ENCODE measurements around the gene PDE9A. TPM values are rescaled to one million over a fixed set of nuclear protein-coding genes. Genes with fewer than 3 reads are reported as not detected.

The PDE9A gene
- total RNA-seq, 4 donors from 2014 or later = 92.4 to 478 (median 444) TPM

DNA sequence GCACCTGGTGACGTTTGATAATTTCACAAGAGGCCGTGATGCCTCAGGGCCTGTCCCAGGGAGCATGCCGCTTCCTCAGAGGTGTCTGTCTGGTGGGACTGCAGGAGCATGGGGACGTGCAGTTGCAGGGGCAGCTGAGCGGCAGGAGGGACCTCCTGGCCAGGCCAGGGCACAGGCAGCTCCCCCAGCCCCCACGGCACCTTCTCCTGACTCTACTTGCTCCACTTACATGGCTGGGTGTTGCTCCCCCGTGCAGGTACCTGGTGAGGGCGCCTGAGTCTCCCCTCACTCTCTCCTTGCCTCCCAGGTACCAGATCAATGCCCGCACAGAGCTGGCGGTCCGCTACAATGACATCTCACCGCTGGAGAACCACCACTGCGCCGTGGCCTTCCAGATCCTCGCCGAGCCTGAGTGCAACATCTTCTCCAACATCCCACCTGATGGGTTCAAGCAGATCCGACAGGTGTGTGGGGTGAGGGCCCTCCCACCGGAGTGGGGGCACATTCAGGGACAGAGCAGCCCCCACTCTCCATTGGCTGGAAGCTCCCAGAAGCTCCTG lies 108.4 kb downstream of the PDE9A start:
- H3K36me3 ChIP-seq = peaks cover 0 to 95% (median 0%) of the 10 kb centered on the region in 3 donors

DNA sequence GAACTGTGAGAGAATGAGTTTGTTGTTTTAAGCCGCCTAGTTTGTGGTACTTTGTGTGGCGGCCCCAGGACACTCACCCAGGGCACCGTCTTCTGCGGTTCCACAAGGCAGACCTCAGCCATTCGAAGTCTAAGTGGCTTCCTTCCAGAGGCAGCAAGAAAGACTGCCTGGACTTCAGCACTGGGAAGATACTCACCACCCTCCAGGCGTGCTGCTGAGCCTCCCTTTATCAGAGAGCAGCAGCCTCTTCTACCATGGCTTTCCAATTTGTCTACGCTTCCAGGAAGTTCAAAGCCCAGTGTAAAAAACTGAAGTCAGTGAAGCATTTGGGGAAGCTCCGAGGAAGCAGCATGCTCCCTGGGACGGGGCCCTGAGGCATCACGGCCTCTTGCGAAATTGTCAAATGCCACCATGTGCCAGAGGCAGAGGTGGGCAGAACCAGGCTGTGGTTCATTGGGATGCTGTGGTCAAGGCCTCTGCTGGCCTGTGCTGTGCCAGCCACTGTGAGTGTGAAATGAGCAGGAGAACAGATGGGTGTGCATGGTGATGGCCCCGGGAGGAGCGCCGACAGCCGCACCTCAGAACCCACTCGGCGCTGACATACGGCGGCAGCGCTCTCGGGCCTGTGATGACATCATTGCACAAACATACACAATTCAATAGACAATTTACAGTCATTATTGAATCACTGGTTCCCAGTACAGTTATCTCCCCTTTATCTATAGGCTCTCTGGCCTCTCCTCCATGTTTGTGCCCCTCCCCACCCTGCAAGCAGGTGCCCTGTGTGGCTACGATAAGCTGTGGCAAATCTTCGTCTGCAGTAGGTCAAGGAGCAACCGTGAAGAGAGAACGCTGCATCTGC lies 110.4 kb downstream of the PDE9A start:
- Histone ChIP-seq H3K4me3 (no peak overlapping the region), H3K4me1 (peaks cover 0 to 16% (median 0%) of the 10 kb centered on the region in 4 donors), H3K36me3 (peaks cover 0 to 95% (median 0%) of the 10 kb centered on the region in 3 donors), H3K27ac (no peak overlapping the region), H3K27me3 (no peaks in the 10 kb centered on the region), H3K9me3 (no peaks in the 10 kb centered on the region)
- DNase-seq = peak in 1 of 3 donors; percentile 37
- no peak for TF ChIP-seq POLR2A (IDR thresholded peaks at IDR 0.05)
- TF ChIP-seq, protein P1, sequence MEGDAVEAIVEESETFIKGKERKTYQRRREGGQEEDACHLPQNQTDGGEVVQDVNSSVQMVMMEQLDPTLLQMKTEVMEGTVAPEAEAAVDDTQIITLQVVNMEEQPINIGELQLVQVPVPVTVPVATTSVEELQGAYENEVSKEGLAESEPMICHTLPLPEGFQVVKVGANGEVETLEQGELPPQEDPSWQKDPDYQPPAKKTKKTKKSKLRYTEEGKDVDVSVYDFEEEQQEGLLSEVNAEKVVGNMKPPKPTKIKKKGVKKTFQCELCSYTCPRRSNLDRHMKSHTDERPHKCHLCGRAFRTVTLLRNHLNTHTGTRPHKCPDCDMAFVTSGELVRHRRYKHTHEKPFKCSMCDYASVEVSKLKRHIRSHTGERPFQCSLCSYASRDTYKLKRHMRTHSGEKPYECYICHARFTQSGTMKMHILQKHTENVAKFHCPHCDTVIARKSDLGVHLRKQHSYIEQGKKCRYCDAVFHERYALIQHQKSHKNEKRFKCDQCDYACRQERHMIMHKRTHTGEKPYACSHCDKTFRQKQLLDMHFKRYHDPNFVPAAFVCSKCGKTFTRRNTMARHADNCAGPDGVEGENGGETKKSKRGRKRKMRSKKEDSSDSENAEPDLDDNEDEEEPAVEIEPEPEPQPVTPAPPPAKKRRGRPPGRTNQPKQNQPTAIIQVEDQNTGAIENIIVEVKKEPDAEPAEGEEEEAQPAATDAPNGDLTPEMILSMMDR (IDR thresholded peaks at IDR 0.05) = no peak

More for the DNA sequence above, 108.4 kb downstream of the PDE9A start:
- no peaks in the 10 kb centered on the region for H3K9me3 ChIP-seq
- peak overlapping the region in 1 of 4 donors; percentile 29 for H3K27ac ChIP-seq
- no peak overlapping the region for H3K4me3 ChIP-seq
- H3K4me1 ChIP-seq = peaks cover 0 to 16% (median 0%) of the 10 kb centered on the region in 4 donors
- no peaks in the 10 kb centered on the region for H3K27me3 ChIP-seq
- TF ChIP-seq POLR2A (IDR thresholded peaks at IDR 0.05) = no peak
- TF ChIP-seq, protein P1 (IDR thresholded peaks at IDR 0.05) = no peak
- DNase-seq = peak in 1 of 3 donors; percentile 38

DNA sequence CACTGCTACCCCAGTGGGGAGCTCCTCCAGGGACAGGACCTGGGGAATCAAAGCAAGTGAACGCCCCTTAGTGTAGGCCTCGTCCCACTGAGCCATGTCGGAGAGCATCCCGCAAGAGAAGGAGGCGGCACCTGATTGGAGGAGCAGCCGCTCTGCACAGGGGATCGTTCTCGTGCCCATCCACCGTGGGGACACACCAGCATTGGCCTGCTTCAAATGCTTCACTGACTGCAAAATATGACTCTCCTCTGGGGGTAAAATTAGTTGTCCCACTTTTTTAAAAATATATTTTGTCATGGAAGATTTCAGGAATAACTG lies 111.0 kb downstream of the PDE9A start:
- H3K36me3 ChIP-seq = peaks cover 0 to 96% (median 0%) of the 10 kb centered on the region in 3 donors

DNA sequence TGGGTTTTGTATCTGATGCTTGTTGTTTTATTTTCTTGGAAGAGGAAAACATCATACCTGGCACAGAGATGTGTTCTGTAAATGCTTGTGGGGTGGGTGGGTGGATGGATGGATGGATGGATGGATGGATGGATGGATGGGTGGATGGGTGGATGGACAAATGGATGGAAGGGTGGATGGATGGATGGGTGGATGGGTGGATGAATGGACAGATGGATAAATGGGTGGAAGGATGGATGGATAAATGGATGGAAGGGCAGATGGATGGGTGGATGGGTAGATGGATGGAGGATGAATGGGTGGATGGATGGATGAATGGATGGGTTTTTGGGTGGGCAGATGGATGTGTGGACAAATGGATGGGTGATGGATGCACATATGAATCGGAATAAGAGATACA lies 111.5 kb downstream of the PDE9A start:
- Histone ChIP-seq H3K27me3 (no peaks in the 10 kb centered on the region), H3K9me3 (no peaks in the 10 kb centered on the region), H3K4me3 (no peak overlapping the region), H3K36me3 (peaks cover 0 to 100% (median 0%) of the 10 kb centered on the region in 3 donors), H3K27ac (no peak overlapping the region), H3K4me1 (peaks cover 0 to 15% (median 0%) of the 10 kb centered on the region in 4 donors)
- DNase-seq = no peak
- TF ChIP-seq, protein P1 (IDR thresholded peaks at IDR 0.05) = no peak
- no peak for TF ChIP-seq POLR2A (IDR thresholded peaks at IDR 0.05)

More for the DNA sequence above, 111.0 kb downstream of the PDE9A start:
- Histone ChIP-seq H3K9me3 (no peaks in the 10 kb centered on the region), H3K27ac (no peak overlapping the region), H3K4me1 (peaks cover 0 to 16% (median 0%) of the 10 kb centered on the region in 4 donors), H3K4me3 (no peak overlapping the region), H3K27me3 (no peaks in the 10 kb centered on the region)
- DNase-seq = peak in 1 of 3 donors; percentile 31
- no peak for TF ChIP-seq POLR2A (IDR thresholded peaks at IDR 0.05)
- TF ChIP-seq, protein P1 (IDR thresholded peaks at IDR 0.05) = no peak

DNA sequence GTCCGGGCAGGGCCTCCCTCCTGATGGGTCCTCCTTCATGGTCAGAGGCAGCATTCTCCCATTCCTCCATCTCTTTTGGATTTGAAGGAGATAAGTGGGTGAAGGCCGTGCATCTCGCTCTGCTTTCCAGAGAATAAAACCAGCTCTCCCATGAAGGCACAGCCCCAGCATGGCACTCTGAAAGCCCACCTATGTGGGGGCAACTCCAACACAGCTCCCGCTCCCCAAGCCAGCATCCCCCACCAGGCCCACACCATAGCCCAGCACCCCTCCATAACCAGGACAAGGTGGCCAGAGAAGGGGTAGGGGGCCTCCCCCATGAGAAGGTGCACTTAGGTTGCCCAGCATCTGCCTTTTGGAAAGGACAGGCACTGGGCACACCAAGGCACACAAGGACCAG lies 112.2 kb downstream of the PDE9A start:
- no peak overlapping the region for H3K4me3 ChIP-seq
- no peaks in the 10 kb centered on the region for H3K9me3 ChIP-seq
- H3K27ac ChIP-seq = no peak overlapping the region
- H3K36me3 ChIP-seq = peaks cover 0 to 100% (median 0%) of the 10 kb centered on the region in 3 donors
- no peak for DNase-seq
- no peak for TF ChIP-seq POLR2A (IDR thresholded peaks at IDR 0.05)
- TF ChIP-seq, protein P1 (IDR thresholded peaks at IDR 0.05) = no peak
- no peaks in the 10 kb centered on the region for H3K27me3 ChIP-seq
- peaks cover 0 to 7% (median 0%) of the 10 kb centered on the region in 4 donors for H3K4me1 ChIP-seq
